IMR-90 (cell line): ENCODE measurements around the gene SOSTDC1. TPM values are rescaled to one million over a fixed set of nuclear protein-coding genes. Genes with fewer than 3 reads are reported as not detected.
A peak's percentile ranks its signal among the peaks of the same experiment; 100 is the strongest.

Source experiments
- ATAC-seq: fragments of 200-7000 bp; cut with Tn5 transposase; 2 replicates; pipeline ENCODE4 v1.9.1; 2020; ENCODE audit warnings: low read depth, mild to moderate bottlenecking, moderate library complexity
- BruUV-seq: library from RNA; stranded (reverse); fragments of 400-500 nt; replicated peaks from 2 replicates; lab custom pipeline; 2021; lab: Mats Ljungman, UMichigan
- CTCF ChIA-PET: fragments of 300-600 bp; formaldehyde crosslinking; extraction: SDS; loops from one replicate; lab custom pipeline; 2021; ENCODE audit warnings: antibody characterized with exemption; lab: Yijun Ruan, JAX
- POLR2A ChIA-PET: fragments of 300-600 bp; sonication (Branson Sonifier 250); formaldehyde crosslinking; loops from one replicate; lab custom pipeline; 2022; ENCODE audit warnings: antibody characterized with exemption; ENCODE audit not compliant: unreplicated experiment; lab: Charles Lee
- DNase-seq: peaks from one replicate; pipeline ENCODE4 v3.0.0; 2013
- H2AFZ ChIP-seq: replicated peaks from 2 replicates; pipeline ENCODE3; 2013; ENCODE audit warnings: low read length, mild to moderate bottlenecking; ENCODE audit not compliant: poor library complexity
- H2AK5ac ChIP-seq: 2 replicates; pipeline ENCODE4 v1.6.1; 2013; ENCODE audit warnings: low read depth, low read length, inconsistent platforms
- H2AK9ac ChIP-seq: replicated peaks from 2 replicates; pipeline ENCODE3; 2013; ENCODE audit warnings: mild to moderate bottlenecking, low read depth, low read length, moderate library complexity; ENCODE audit not compliant: poor library complexity
- H2BK120ac ChIP-seq: 2 replicates; pipeline ENCODE4 v1.6.1; 2013; ENCODE audit warnings: low read depth, low read length, inconsistent platforms
- H2BK15ac ChIP-seq: 3 replicates; pipeline ENCODE4 v1.6.1; 2013; ENCODE audit warnings: low read depth, low read length, inconsistent platforms
- H2BK20ac ChIP-seq: 2 replicates; pipeline ENCODE4 v1.6.1; 2013; ENCODE audit warnings: low read depth, mild to moderate bottlenecking, inconsistent platforms, low read length, moderate library complexity
- H2BK5ac ChIP-seq: 2 replicates; pipeline ENCODE4 v1.6.1; 2013; ENCODE audit warnings: mild to moderate bottlenecking, low read depth, low read length, inconsistent platforms; ENCODE audit not compliant: poor library complexity, severe bottlenecking
- H3K14ac ChIP-seq: replicated peaks from 2 replicates; pipeline ENCODE4 v1.6.1; 2013; ENCODE audit warnings: low read depth, low read length, inconsistent platforms
- H3K18ac ChIP-seq: 2 replicates; pipeline ENCODE4 v1.6.1; 2013; ENCODE audit warnings: low read depth, low read length, control low read depth
- H3K23ac ChIP-seq: 2 replicates; pipeline ENCODE4 v1.6.1; 2013; ENCODE audit warnings: low read depth, low read length, inconsistent platforms
- H3K27ac ChIP-seq: 2 replicates; pipeline ENCODE4 v1.5.1; 2013; ENCODE audit warnings: mild to moderate bottlenecking, control low read depth, low read length; ENCODE audit not compliant: insufficient read depth
- H3K27me3 ChIP-seq: 2 replicates; pipeline ENCODE4 v1.6.1; 2013; ENCODE audit warnings: low read length; ENCODE audit not compliant: control insufficient read depth, insufficient read depth
- H3K36me3 ChIP-seq: 2 replicates; pipeline ENCODE4 v1.6.1; 2013; ENCODE audit warnings: low read length, mixed read lengths; ENCODE audit not compliant: control insufficient read depth, insufficient read depth
- H3K4ac ChIP-seq: 2 replicates; pipeline ENCODE4 v1.6.1; 2013; ENCODE audit warnings: low read depth, low read length, inconsistent platforms
- H3K4me1 ChIP-seq: 2 replicates; pipeline ENCODE4 v1.6.1; 2013; ENCODE audit warnings: low read length, mixed read lengths; ENCODE audit not compliant: control insufficient read depth, insufficient read depth
- H3K4me2 ChIP-seq: 2 replicates; pipeline ENCODE4 v1.6.1; 2013; ENCODE audit warnings: low read depth, mild to moderate bottlenecking, control low read depth, low read length, moderate library complexity
- H3K4me3 ChIP-seq: 2 replicates; pipeline ENCODE4 v1.5.1; 2013; ENCODE audit warnings: low read depth, mild to moderate bottlenecking, control low read depth, low read length, moderate library complexity; ENCODE audit not compliant: insufficient read depth
- H3K56ac ChIP-seq: 2 replicates; pipeline ENCODE4 v1.6.1; 2013; ENCODE audit warnings: low read length, inconsistent platforms; ENCODE audit not compliant: insufficient read depth; ENCODE audit errors: extremely low read depth
- H3K79me1 ChIP-seq, 2 experiments: 2 replicates each; pipeline ENCODE4 v1.6.1; 2013; ENCODE audit warnings: low read length in 2 of 2, inconsistent platforms in 1 of 2, low read depth in 1 of 2
- H3K9ac ChIP-seq: 2 replicates; pipeline ENCODE4 v1.6.1; 2013; ENCODE audit warnings: low read depth, low read length, control low read depth
- H3K9me1 ChIP-seq: 2 replicates; pipeline ENCODE4 v1.6.1; 2013; ENCODE audit warnings: low read length, inconsistent platforms; ENCODE audit not compliant: insufficient read depth
- H3K9me3 ChIP-seq: 2 replicates; pipeline ENCODE4 v1.6.1; 2013; ENCODE audit warnings: low read length; ENCODE audit not compliant: control insufficient read depth, insufficient read depth
- H4K20me1 ChIP-seq: 2 replicates; pipeline ENCODE4 v1.6.1; 2013; ENCODE audit warnings: low read length, inconsistent platforms; ENCODE audit not compliant: insufficient read depth
- H4K5ac ChIP-seq: 2 replicates; pipeline ENCODE4 v1.6.1; 2013; ENCODE audit warnings: mild to moderate bottlenecking, low read depth, low read length, control low read depth
- H4K8ac ChIP-seq, 2 experiments: 2 replicates each; pipeline ENCODE4 v1.6.1; 2013; ENCODE audit warnings: low read depth in 2 of 2, low read length in 2 of 2, control low read depth in 1 of 2, inconsistent platforms in 1 of 2
- H4K91ac ChIP-seq: 2 replicates; pipeline ENCODE4 v1.6.1; 2013; ENCODE audit warnings: low read depth, low read length, inconsistent platforms; ENCODE audit not compliant: insufficient read depth
- BHLHE40 ChIP-seq: fragments of 150-350 bp; IDR thresholded peaks from 2 replicates; pipeline ENCODE4 v1.6.1; 2016; ENCODE audit warnings: mild to moderate bottlenecking, low read depth, low read length
- CEBPB ChIP-seq: IDR thresholded peaks from 2 replicates; pipeline ENCODE4 v1.6.1; 2012; ENCODE audit warnings: low read depth, low read length, improper control_type of control experiment
- CHD1 ChIP-seq: IDR thresholded peaks from 2 replicates; pipeline ENCODE4 v1.6.1; 2012; ENCODE audit warnings: low read depth, low read length, improper control_type of control experiment
- FOS ChIP-seq: fragments of 150-350 bp; IDR thresholded peaks from 2 replicates; pipeline ENCODE4 v1.6.1; 2016; ENCODE audit warnings: low read depth, low read length
- MAFK ChIP-seq: IDR thresholded peaks from 2 replicates; pipeline ENCODE4 v1.6.1; 2012; ENCODE audit warnings: low read depth, low read length, improper control_type of control experiment
- MAZ ChIP-seq: IDR thresholded peaks from 2 replicates; pipeline ENCODE4 v1.6.1; 2012; ENCODE audit warnings: low read depth, mild to moderate bottlenecking, low read length, improper control_type of control experiment, moderate library complexity, borderline replicate concordance
- MXI1 ChIP-seq: IDR thresholded peaks from 2 replicates; pipeline ENCODE4 v1.6.1; 2012; ENCODE audit warnings: low read depth, mild to moderate bottlenecking, low read length, moderate library complexity, borderline replicate concordance
- NFE2L2 ChIP-seq: fragments of 150-350 bp; IDR thresholded peaks from 2 replicates; pipeline ENCODE4 v1.6.1; 2016; ENCODE audit warnings: low read depth, mild to moderate bottlenecking, low read length
- POLR2A ChIP-seq: IDR thresholded peaks from 2 replicates; pipeline ENCODE4 v1.6.1; 2012; ENCODE audit warnings: mild to moderate bottlenecking, low read depth, low read length
- RAD21 ChIP-seq: IDR thresholded peaks from 2 replicates; pipeline ENCODE4 v1.6.1; 2012; ENCODE audit warnings: low read length, improper control_type of control experiment
- RCOR1 ChIP-seq: IDR thresholded peaks from 2 replicates; pipeline ENCODE4 v1.6.1; 2012; ENCODE audit warnings: mild to moderate bottlenecking, low read length, improper control_type of control experiment; ENCODE audit not compliant: insufficient replicate concordance
- RFX5 ChIP-seq: IDR thresholded peaks from 2 replicates; pipeline ENCODE4 v1.8.0; 2012; ENCODE audit warnings: low read depth, mild to moderate bottlenecking, low read length, moderate library complexity
- SMC3 ChIP-seq: fragments of 150-350 bp; IDR thresholded peaks from 2 replicates; pipeline ENCODE4 v1.6.1; 2016; ENCODE audit warnings: low read depth, mild to moderate bottlenecking, antibody characterized with exemption, low read length, moderate library complexity
- WGBS, 2 experiments: methylation state at CpG; one replicate each; pipeline versions ENCODE4 v1.1.5 to v1.1.7; 2013; ENCODE audit warnings: missing lambda C conversion rate in 2 of 2; ENCODE audit not compliant: insufficient read length in 1 of 2; ENCODE audit errors: extremely low coverage in 2 of 2; 5-methylcytosine and 5-hydroxymethylcytosine counted together
- dilution Hi-C: fragments of 300-500 bp; cut with HindIII; formaldehyde crosslinking; loops from one replicate; pipeline ENCODE4 v1.14.3; 2018; ENCODE audit warnings: low sequenced_read_pairs; ENCODE audit not compliant: unreplicated experiment
- in situ Hi-C: fragments of 300-500 bp; cut with MboI; formaldehyde crosslinking; loops from 3 replicates; pipeline ENCODE4 v1.14.3; 2019; ENCODE audit warnings: low sequenced_read_pairs, inconsistent platforms, mixed read lengths
- intact Hi-C: fragments of 100-400 bp; cut with micrococcal nuclease; formaldehyde crosslinking; loops from 2 replicates; pipeline ENCODE4 v1.10.0; 2022
- polyA plus RNA-seq, 3 experiments: library from polyadenylated mRNA; depleted of rRNA; stranded (reverse); fragments of >200 nt; gene quantifications; 2 replicates each; pipeline ENCODE4 v1.2.3, GENCODE V29; 2012; ENCODE audit warnings: low replicate concordance in 1 of 3
- total RNA-seq: library from RNA; depleted of rRNA; stranded (reverse); fragments of >200 nt; gene quantifications from 2 replicates; pipeline ENCODE4 v1.2.3, GENCODE V29; 2012
- TF ChIP-seq, protein P1 (sequence below): conservative IDR thresholded peaks from 2 replicates; pipeline ENCODE4 v1.5.1; 2012; ENCODE audit warnings: mild to moderate bottlenecking, low read depth, low read length, improper control_type of control experiment
- TF ChIP-seq, protein P2 (sequence below): fragments of 150-350 bp; IDR thresholded peaks from 2 replicates; pipeline ENCODE4 v1.6.1; 2017; ENCODE audit warnings: mild to moderate bottlenecking, antibody characterized with exemption, low read length, low read depth
- TF ChIP-seq, protein P3 (sequence below): fragments of 150-350 bp; IDR thresholded peaks from 2 replicates; pipeline ENCODE4 v1.6.1; 2016; ENCODE audit warnings: low read depth, mild to moderate bottlenecking, low read length, moderate library complexity, borderline replicate concordance

Gene SOSTDC1
- total and polyA plus RNA-seq, 2 of the 4 experiments (the other 2 are of a cell fraction), result 0.07 TPM; not detected in 1

GRCh38 chr7:16417906-16418305, 47.6 kb downstream of the SOSTDC1 start:
- Histone ChIP-seq H3K56ac (no peak overlapping the region), H3K79me1 (peaks cover 7 to 8% of the 10 kb centered on the region in 2 experiments; a peak in 2 of 4 replicates), H2BK15ac (no peak overlapping the region), H3K4me1 (peaks cover 11% of the 10 kb centered on the region), H2BK5ac (no peak overlapping the region), H2AK9ac (no peak overlapping the region), H3K9me1 (peaks cover 8% of the 10 kb centered on the region), H4K91ac (no peak overlapping the region), H3K23ac (no peak overlapping the region), H2BK120ac (no peak overlapping the region), H2AFZ (no peak overlapping the region), H4K20me1 (no peaks in the 10 kb centered on the region), H3K27me3 (no peaks in the 10 kb centered on the region), H3K14ac (no peak overlapping the region), H3K36me3 (no peaks in the 10 kb centered on the region), H3K9ac (no peak overlapping the region), H3K27ac (no peak overlapping the region), H2AK5ac (no peak overlapping the region), H2BK20ac (peak overlapping the region; percentile 46; the same call in 1 of the 2 replicates), H3K9me3 (no peaks in the 10 kb centered on the region), H3K4me3 (no peak overlapping the region), H4K8ac (no peak overlapping the region), H3K4me2 (no peak overlapping the region), H3K18ac (no peak overlapping the region), H4K5ac (no peak overlapping the region), H3K4ac (no peak overlapping the region)
- dilution Hi-C loops, result no loop called here
- intact Hi-C loops, result no loop called here
- BruUV-seq, result no TSS peak
- WGBS, 2 experiments, result no CpG with 5 or more reads among the region's 1 CpG
- DNase-seq, result peak; percentile 3
- in situ Hi-C loops, result no loop called here
- TF ChIP-seq RAD21, result no peak
- no peak for TF ChIP-seq FOS
- TF ChIP-seq BHLHE40, result no peak
- no peak for TF ChIP-seq SMC3
- TF ChIP-seq, protein P1, sequence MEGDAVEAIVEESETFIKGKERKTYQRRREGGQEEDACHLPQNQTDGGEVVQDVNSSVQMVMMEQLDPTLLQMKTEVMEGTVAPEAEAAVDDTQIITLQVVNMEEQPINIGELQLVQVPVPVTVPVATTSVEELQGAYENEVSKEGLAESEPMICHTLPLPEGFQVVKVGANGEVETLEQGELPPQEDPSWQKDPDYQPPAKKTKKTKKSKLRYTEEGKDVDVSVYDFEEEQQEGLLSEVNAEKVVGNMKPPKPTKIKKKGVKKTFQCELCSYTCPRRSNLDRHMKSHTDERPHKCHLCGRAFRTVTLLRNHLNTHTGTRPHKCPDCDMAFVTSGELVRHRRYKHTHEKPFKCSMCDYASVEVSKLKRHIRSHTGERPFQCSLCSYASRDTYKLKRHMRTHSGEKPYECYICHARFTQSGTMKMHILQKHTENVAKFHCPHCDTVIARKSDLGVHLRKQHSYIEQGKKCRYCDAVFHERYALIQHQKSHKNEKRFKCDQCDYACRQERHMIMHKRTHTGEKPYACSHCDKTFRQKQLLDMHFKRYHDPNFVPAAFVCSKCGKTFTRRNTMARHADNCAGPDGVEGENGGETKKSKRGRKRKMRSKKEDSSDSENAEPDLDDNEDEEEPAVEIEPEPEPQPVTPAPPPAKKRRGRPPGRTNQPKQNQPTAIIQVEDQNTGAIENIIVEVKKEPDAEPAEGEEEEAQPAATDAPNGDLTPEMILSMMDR, result no peak
- no peak for TF ChIP-seq POLR2A
- no peak for TF ChIP-seq CHD1
- TF ChIP-seq MAZ, result no peak
- no peak for TF ChIP-seq MAFK
- no peak for TF ChIP-seq MXI1
- TF ChIP-seq, protein P2, sequence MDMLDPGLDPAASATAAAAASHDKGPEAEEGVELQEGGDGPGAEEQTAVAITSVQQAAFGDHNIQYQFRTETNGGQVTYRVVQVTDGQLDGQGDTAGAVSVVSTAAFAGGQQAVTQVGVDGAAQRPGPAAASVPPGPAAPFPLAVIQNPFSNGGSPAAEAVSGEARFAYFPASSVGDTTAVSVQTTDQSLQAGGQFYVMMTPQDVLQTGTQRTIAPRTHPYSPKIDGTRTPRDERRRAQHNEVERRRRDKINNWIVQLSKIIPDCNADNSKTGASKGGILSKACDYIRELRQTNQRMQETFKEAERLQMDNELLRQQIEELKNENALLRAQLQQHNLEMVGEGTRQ, result no peak
- no peak for TF ChIP-seq RCOR1
- no peak for TF ChIP-seq NFE2L2
- no peak for TF ChIP-seq CEBPB
- no peak for TF ChIP-seq RFX5
- TF ChIP-seq, protein P3, sequence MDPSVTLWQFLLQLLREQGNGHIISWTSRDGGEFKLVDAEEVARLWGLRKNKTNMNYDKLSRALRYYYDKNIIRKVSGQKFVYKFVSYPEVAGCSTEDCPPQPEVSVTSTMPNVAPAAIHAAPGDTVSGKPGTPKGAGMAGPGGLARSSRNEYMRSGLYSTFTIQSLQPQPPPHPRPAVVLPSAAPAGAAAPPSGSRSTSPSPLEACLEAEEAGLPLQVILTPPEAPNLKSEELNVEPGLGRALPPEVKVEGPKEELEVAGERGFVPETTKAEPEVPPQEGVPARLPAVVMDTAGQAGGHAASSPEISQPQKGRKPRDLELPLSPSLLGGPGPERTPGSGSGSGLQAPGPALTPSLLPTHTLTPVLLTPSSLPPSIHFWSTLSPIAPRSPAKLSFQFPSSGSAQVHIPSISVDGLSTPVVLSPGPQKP, result no peak
- CTCF ChIA-PET, result interaction anchor here (1.2 kb wide), 1 partner anchor 147 kb away, joined by 4 read pairs; no protein-coding TSS in a partner anchor
- POLR2A ChIA-PET, result no interaction called here
- no peak for ATAC-seq
